HepG2 (cell line): ENCODE measurements around the gene DYTN. TPM values are rescaled to one million over a fixed set of nuclear protein-coding genes. Genes with fewer than 3 reads are reported as not detected.

Source experiments
- ATAC-seq: fragments of 200-7000 bp; cut with Tn5 transposase; 3 replicates; pipeline ENCODE4 v1.9.1; 2020; ENCODE audit warnings: mild to moderate bottlenecking, moderate library complexity
- BruUV-seq: library from RNA; stranded (reverse); fragments of 400-500 nt; replicated peaks from 2 replicates; lab custom pipeline; 2021; lab: Mats Ljungman, UMichigan
- CTCF ChIA-PET: fragments of 300-600 bp; formaldehyde crosslinking; extraction: SDS; loops from one replicate; lab custom pipeline; 2021; ENCODE audit warnings: low total read pairs, inconsistent platforms, low intra/inter-chr PET ratio; lab: Yijun Ruan, JAX
- POLR2A ChIA-PET: fragments of 350-600 bp; sonication (Branson Sonifier 250); formaldehyde crosslinking; loops from one replicate; lab custom pipeline; 2020; ENCODE audit warnings: antibody characterized with exemption, inconsistent platforms; lab: Yijun Ruan, JAX
- DNase-seq: peaks from one replicate; pipeline ENCODE4 v3.0.0-alpha.2; 2015; ENCODE audit warnings: low spot score
- FAIRE-seq: peaks from 3 replicates; lab custom pipeline; 2011; peaks lifted over from hg19 to GRCh38; lab: Jason Lieb, UNC
- H2AFZ ChIP-seq: one replicate; pipeline ENCODE4 v1.6.1; 2011; ENCODE audit warnings: low read length, inconsistent platforms
- H3K27ac ChIP-seq: fragments of 300-600 bp; 3 replicates; pipeline ENCODE4 v1.8.0; 2011; ENCODE audit warnings: mixed run types, mild to moderate bottlenecking, mixed read lengths, low read length, inconsistent platforms; ENCODE audit not compliant: insufficient read depth; ENCODE audit errors: extremely low read length
- H3K27me3 ChIP-seq, 2 experiments: fragments of 200-600 bp in 1 of 2; 2 replicates in 1 of 2; 3 replicates in 1 of 2; pipeline versions ENCODE4 v1.6.0 to v1.8.0; 2011; ENCODE audit warnings: low read length in 2 of 2, mild to moderate bottlenecking in 2 of 2, moderate library complexity in 2 of 2, inconsistent platforms in 1 of 2; ENCODE audit not compliant: insufficient read depth in 2 of 2, control insufficient read depth in 1 of 2
- H3K36me3 ChIP-seq, 2 experiments: fragments of 200-600 bp in 1 of 2; replicated peaks in 1 of 2; 2 replicates in 1 of 2; 3 replicates in 1 of 2; pipeline versions ENCODE4 v1.5.1 to v1.8.0; 2011; ENCODE audit warnings: low read length in 2 of 2, inconsistent platforms in 1 of 2; ENCODE audit not compliant: insufficient read depth in 2 of 2, control insufficient read depth in 1 of 2
- H3K4me1 ChIP-seq: 2 replicates; pipeline ENCODE4 v1.5.1; 2012; ENCODE audit warnings: low read length, inconsistent platforms; ENCODE audit not compliant: insufficient read depth
- H3K4me2 ChIP-seq: 2 replicates; pipeline ENCODE4 v1.6.0; 2011; ENCODE audit warnings: low read depth, low read length, inconsistent platforms
- H3K4me3 ChIP-seq, 3 experiments: fragments of 200-600 bp in 1 of 3; sonication (generic), shearing (Covaris generic) in 1 of 3; replicated peaks in 1 of 3; 2 replicates each; pipeline ENCODE4 v1.5.1; 2011 to 2016; ENCODE audit warnings: low read length in 3 of 3, inconsistent platforms in 2 of 3, low read depth in 2 of 3, mild to moderate bottlenecking in 2 of 3, control low read depth in 1 of 3, mixed read lengths in 1 of 3; ENCODE audit not compliant: insufficient read depth in 1 of 3
- H3K79me2 ChIP-seq: one replicate; pipeline ENCODE4 v1.6.1; 2011; ENCODE audit warnings: low read length, inconsistent platforms; ENCODE audit not compliant: insufficient read depth
- H3K9ac ChIP-seq: 2 replicates; pipeline ENCODE4 v1.6.0; 2011; ENCODE audit warnings: mild to moderate bottlenecking, low read depth, low read length, inconsistent platforms; ENCODE audit not compliant: insufficient read depth
- H3K9me3 ChIP-seq: 2 replicates; pipeline ENCODE4 v1.5.1; 2012; ENCODE audit warnings: mild to moderate bottlenecking, low read length
- H4K20me1 ChIP-seq: 2 replicates; pipeline ENCODE4 v1.6.0; 2011; ENCODE audit warnings: inconsistent platforms, mild to moderate bottlenecking, low read length, moderate library complexity; ENCODE audit not compliant: insufficient read depth
- ARNT2 ChIP-seq: sonication (generic); formaldehyde crosslinking; IDR thresholded peaks from 2 replicates; pipeline ENCODE4 v1.8.0; 2022; ENCODE audit warnings: mild to moderate bottlenecking, low read depth, missing genetic modification reagents, moderate library complexity
- CC2D1A ChIP-seq: sonication (generic); formaldehyde crosslinking; IDR thresholded peaks from 2 replicates; pipeline ENCODE4 v1.8.1; 2023; ENCODE audit warnings: mild to moderate bottlenecking, missing genetic modification reagents
- FLYWCH1 ChIP-seq: sonication (generic); formaldehyde crosslinking; IDR thresholded peaks from 2 replicates; pipeline ENCODE4 v1.8.1; 2023; ENCODE audit warnings: mild to moderate bottlenecking, missing genetic modification reagents
- HNF4G ChIP-seq, 2 experiments: sonication (generic) in 1 of 2; formaldehyde crosslinking in 1 of 2; IDR thresholded peaks; 2 replicates each; pipeline versions ENCODE4 v1.4.0 to v1.6.1; 2011 to 2020; ENCODE audit warnings: borderline replicate concordance in 2 of 2, low read depth in 2 of 2, mild to moderate bottlenecking in 2 of 2, low read length in 1 of 2, missing genetic modification reagents in 1 of 2, moderate library complexity in 1 of 2
- KDM3A ChIP-seq: IDR thresholded peaks from 2 replicates; pipeline ENCODE4 v1.6.1; 2018; ENCODE audit warnings: low read depth, missing compliant biosample characterization
- KDM4B ChIP-seq: sonication (generic); formaldehyde crosslinking; IDR thresholded peaks from 2 replicates; pipeline ENCODE4 v1.4.0; 2020; ENCODE audit warnings: missing genetic modification reagents
- KDM5B ChIP-seq: sonication (generic); formaldehyde crosslinking; IDR thresholded peaks from 2 replicates; pipeline ENCODE4 v1.4.0; 2020; ENCODE audit warnings: missing genetic modification reagents, mild to moderate bottlenecking, borderline replicate concordance
- MAX ChIP-seq: IDR thresholded peaks from 2 replicates; pipeline ENCODE4 v1.6.1; 2012; ENCODE audit warnings: inconsistent platforms
- MLLT10 ChIP-seq: sonication (generic); formaldehyde crosslinking; IDR thresholded peaks from 2 replicates; pipeline ENCODE4 v1.4.0; 2020; ENCODE audit warnings: missing genetic modification reagents
- MXD1 ChIP-seq: sonication (generic); formaldehyde crosslinking; IDR thresholded peaks from 2 replicates; pipeline ENCODE4 v1.4.0; 2020; ENCODE audit warnings: mild to moderate bottlenecking, missing genetic modification reagents
- PHF5A ChIP-seq: IDR thresholded peaks from one replicate; pipeline ENCODE4 v1.6.1; 2018; ENCODE audit warnings: low read depth, missing genetic modification reagents; ENCODE audit not compliant: unreplicated experiment
- PITX1 ChIP-seq: sonication (generic); formaldehyde crosslinking; IDR thresholded peaks from 2 replicates; pipeline ENCODE4 v1.5.1; 2020; ENCODE audit warnings: mild to moderate bottlenecking, missing genetic modification reagents
- TP53 ChIP-seq: sonication (generic); formaldehyde crosslinking; conservative IDR thresholded peaks from 2 replicates; pipeline ENCODE4 v1.4.0; 2020; ENCODE audit warnings: missing genetic modification reagents
- ZNF224 ChIP-seq: sonication (generic); formaldehyde crosslinking; IDR thresholded peaks from 2 replicates; pipeline ENCODE4 v1.5.0; 2020; ENCODE audit warnings: mild to moderate bottlenecking, missing genetic modification reagents
- ZNF263 ChIP-seq: sonication (generic); formaldehyde crosslinking; IDR thresholded peaks from 2 replicates; pipeline ENCODE4 v1.4.0; 2020; ENCODE audit warnings: missing genetic modification reagents
- ZNF451 ChIP-seq: sonication (generic); formaldehyde crosslinking; IDR thresholded peaks from 2 replicates; pipeline ENCODE4 v1.5.0; 2020; ENCODE audit warnings: mild to moderate bottlenecking, missing genetic modification reagents
- ZNF605 ChIP-seq: sonication (generic); formaldehyde crosslinking; IDR thresholded peaks from 2 replicates; pipeline ENCODE4 v1.8.0; 2022; ENCODE audit warnings: mild to moderate bottlenecking, missing genetic modification reagents
- ZNF724P ChIP-seq: sonication (generic); formaldehyde crosslinking; IDR thresholded peaks from 2 replicates; pipeline ENCODE4 v1.8.0; 2022; ENCODE audit warnings: missing genetic modification reagents, borderline replicate concordance
- ZNF782 ChIP-seq: sonication (generic); formaldehyde crosslinking; IDR thresholded peaks from 2 replicates; pipeline ENCODE4 v1.4.0; 2020; ENCODE audit warnings: missing genetic modification reagents, mild to moderate bottlenecking, borderline replicate concordance
- ZNF816 ChIP-seq: sonication (generic); formaldehyde crosslinking; IDR thresholded peaks from 2 replicates; pipeline ENCODE4 v1.8.0; 2022; ENCODE audit warnings: missing genetic modification reagents, mild to moderate bottlenecking, borderline replicate concordance
- WGBS: methylation state at CpG from one replicate; pipeline ENCODE4 v1.1.6; 2017; ENCODE audit warnings: low lambda C conversion rate; 5-methylcytosine and 5-hydroxymethylcytosine counted together
- in situ Hi-C: cut with HindIII; loops from 2 replicates; pipeline ENCODE4 v1.10.0; 2017; ENCODE audit warnings: low pct_unique_long_range_greater_than_20kb; ENCODE audit not compliant: extremely low pct_ligation_motif_present
- intact Hi-C: fragments of 100-400 bp; cut with micrococcal nuclease; formaldehyde crosslinking; loops from one replicate; pipeline ENCODE4 v1.10.0; 2022; ENCODE audit not compliant: unreplicated experiment
- polyA plus RNA-seq, 8 experiments: library from polyadenylated mRNA; depleted of rRNA in 3 of 8; stranded (reverse) in 7 of 8; unstranded in 1 of 8; fragments of >200 nt; fragmentation: Illumina TruSeq in 4 of 8; extraction: Trizol in 4 of 8; gene quantifications; 2 replicates each; pipeline versions ENCODE4 v1.2.1 to v1.2.3, GENCODE V29; 2011 to 2016; ENCODE audit warnings: low read depth in 4 of 8, missing spikeins in 1 of 8, mixed read lengths in 1 of 8; ENCODE audit not compliant: insufficient read depth in 1 of 8
- total RNA-seq, 5 experiments: library from RNA; depleted of rRNA; stranded (reverse); fragments of >200 nt; fragmentation: Illumina TruSeq; extraction: Trizol; gene quantifications; 2 replicates each; pipeline ENCODE4 v1.2.3, GENCODE V29; 2016; ENCODE audit warnings: low read depth in 1 of 5
- TF ChIP-seq, protein P1 (sequence below): sonication (generic); formaldehyde crosslinking; IDR thresholded peaks from 2 replicates; pipeline ENCODE4 v1.9.0; 2021; ENCODE audit warnings: missing genetic modification reagents, mild to moderate bottlenecking, borderline replicate concordance

DYTN gene
- total and polyA plus RNA-seq, 2 of the 13 experiments (the other 11 are each of a cell fraction or from before 2014, with no cell fraction given) = not detected

DNA sequence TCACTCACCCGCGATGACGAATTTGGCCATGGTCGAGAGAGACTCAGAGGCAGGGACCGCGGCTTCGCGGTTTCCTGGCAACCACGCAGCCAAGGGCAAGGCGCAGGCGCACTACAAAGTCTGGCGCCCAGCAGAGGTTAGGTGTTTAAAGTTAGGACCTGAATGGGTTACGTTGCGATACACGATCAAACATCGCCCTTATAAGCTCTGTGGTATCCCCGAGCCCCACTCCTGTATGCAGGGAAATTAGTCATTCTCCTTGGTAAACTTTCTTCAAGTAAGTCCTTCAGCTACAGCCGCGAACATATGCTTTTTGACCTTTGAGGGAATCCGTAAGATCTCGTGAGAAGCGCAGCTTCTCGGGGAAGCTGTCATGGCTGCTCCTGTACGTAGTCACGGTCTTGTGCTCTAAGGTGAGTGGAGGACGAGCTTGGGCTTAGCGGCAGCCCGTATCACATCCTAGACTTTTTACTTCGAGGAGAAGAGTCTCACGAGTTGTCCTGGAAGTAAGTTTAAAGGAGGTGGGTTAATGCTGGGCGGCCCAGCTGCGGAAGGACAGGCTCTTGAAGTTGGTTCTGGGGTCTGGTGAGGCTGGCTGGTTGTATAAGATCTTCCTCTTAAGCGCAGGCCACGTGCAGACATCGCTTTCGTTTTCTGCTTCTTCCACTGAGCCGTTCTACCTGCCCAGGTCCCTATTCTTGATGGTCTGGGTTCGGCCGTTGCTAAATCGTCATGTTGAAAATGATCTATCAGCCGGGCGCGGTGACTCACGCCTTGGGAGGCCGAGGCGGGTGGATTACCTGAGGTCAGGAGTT is 47.3 kb upstream of the DYTN start, which contains the start of the genes FASTKD2 and MDH1B (continued):
- no peak for TF ChIP-seq ZNF263 (CRISPR knock-in tag)
- no peak for TF ChIP-seq CC2D1A
- peak; percentile 94 for TF ChIP-seq MAX
- TF ChIP-seq MXD1 (CRISPR knock-in tag) = peak; percentile 80
- no peak for TF ChIP-seq ZNF451
- TF ChIP-seq KDM5B = peak; percentile 67; the same call in 1 of the 2 replicates
- no peak for TF ChIP-seq FLYWCH1 (CRISPR knock-in tag)

- peak overlapping the region; percentile 90 for H3K9ac ChIP-seq
- POLR2A ChIA-PET = interaction anchor here (0.8 to 1.7 kb wide), 6 partner anchors 11 to 765 kb away, joined by 3 to 9 read pairs (median 7); partner anchors contain the start of genes CREB1 and KLF7
- no peak overlapping the region for H3K27ac ChIP-seq
- H3K36me3 ChIP-seq = peaks cover 5 to 9% of the 10 kb centered on the region in 2 experiments; a peak in 4 of 5 replicates
- no peaks in the 10 kb centered on the region for H3K9me3 ChIP-seq
- H3K27me3 ChIP-seq = no peaks in the 10 kb centered on the region; a peak in 1 of 5 replicates
- peaks cover 43% of the 10 kb centered on the region for H3K4me1 ChIP-seq
- peaks cover 38% of the 10 kb centered on the region for H3K79me2 ChIP-seq
- FAIRE-seq = no peak
- in situ Hi-C loops (no loop called here), intact Hi-C loops (loop anchor here (2.0 kb wide), 1 partner anchor 16 kb away; no protein-coding TSS in a partner anchor)
- BruUV-seq = no TSS peak
- peak overlapping the region; percentile 96 for H3K4me2 ChIP-seq
- DNase-seq = no peak
- 18% methylated on average over 8 of the region's 18 CpGs for WGBS
- CTCF ChIA-PET = no interaction called here
- peak overlapping the region; percentile 77 to 84 (median 82) for H3K4me3 ChIP-seq
- peaks cover under 1% of the 10 kb centered on the region; the same call in 1 of the 2 replicates for H4K20me1 ChIP-seq
- peak overlapping the region; percentile 99 for H2AFZ ChIP-seq
- peak; percentile 44 for ATAC-seq
- TF ChIP-seq PITX1 (CRISPR knock-in tag) (0 out of 2 replicates have a peak, but pooled peaks have one; percentile 6), ZNF263 (CRISPR knock-in tag) (peak; percentile 44; the same call in 1 of the 2 replicates), ZNF782 (peak; percentile 80; the same call in 1 of the 2 replicates), MLLT10 (CRISPR knock-in tag) (no peak), PHF5A (CRISPR knock-in tag) (no peak), ZNF816 (CRISPR knock-in tag) (0 out of 2 replicates have a peak, but pooled peaks have one; percentile 19), TP53 (CRISPR knock-in tag) (0 out of 2 replicates have a peak, but pooled peaks have one; percentile 12), KDM3A (CRISPR knock-in tag) (no peak), KDM4B (CRISPR knock-in tag) (no peak), HNF4G (IDR thresholded peaks at IDR 0.05; ENCODE audit: borderline replicate concordance, low read depth, low read length) (no peak), HNF4G (CRISPR knock-in tag; IDR thresholded peaks at IDR 0.05; ENCODE audit: borderline replicate concordance, low read depth) (no peak), ZNF224 (CRISPR knock-in tag) (peak; percentile 42; the same call in 1 of the 2 replicates), ZNF724P (CRISPR knock-in tag) (peak; percentile 52; the same call in 1 of the 2 replicates), ARNT2 (CRISPR knock-in tag) (no peak), ZNF605 (CRISPR knock-in tag) (peak; percentile 36; the same call in 1 of the 2 replicates)
- TF ChIP-seq, protein P1, sequence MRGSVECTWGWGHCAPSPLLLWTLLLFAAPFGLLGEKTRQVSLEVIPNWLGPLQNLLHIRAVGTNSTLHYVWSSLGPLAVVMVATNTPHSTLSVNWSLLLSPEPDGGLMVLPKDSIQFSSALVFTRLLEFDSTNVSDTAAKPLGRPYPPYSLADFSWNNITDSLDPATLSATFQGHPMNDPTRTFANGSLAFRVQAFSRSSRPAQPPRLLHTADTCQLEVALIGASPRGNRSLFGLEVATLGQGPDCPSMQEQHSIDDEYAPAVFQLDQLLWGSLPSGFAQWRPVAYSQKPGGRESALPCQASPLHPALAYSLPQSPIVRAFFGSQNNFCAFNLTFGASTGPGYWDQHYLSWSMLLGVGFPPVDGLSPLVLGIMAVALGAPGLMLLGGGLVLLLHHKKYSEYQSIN (CRISPR knock-in tag) = peak; percentile 71; the same call in 1 of the 2 replicates
These were observed 46.6 kb upstream of the DYTN start for GRCh38 chr2:206764673-206765241.
